GM11168 (cell line): ENCODE measurements around the gene EIF1B.

Experiments used
- in situ Hi-C: fragments of 300-500 bp; cut with MboI; formaldehyde crosslinking; loops from one replicate; pipeline ENCODE4 v1.12.0; 2022; ENCODE audit warnings: low sequenced_read_pairs; ENCODE audit not compliant: unreplicated experiment

The EIF1B gene

DNA sequence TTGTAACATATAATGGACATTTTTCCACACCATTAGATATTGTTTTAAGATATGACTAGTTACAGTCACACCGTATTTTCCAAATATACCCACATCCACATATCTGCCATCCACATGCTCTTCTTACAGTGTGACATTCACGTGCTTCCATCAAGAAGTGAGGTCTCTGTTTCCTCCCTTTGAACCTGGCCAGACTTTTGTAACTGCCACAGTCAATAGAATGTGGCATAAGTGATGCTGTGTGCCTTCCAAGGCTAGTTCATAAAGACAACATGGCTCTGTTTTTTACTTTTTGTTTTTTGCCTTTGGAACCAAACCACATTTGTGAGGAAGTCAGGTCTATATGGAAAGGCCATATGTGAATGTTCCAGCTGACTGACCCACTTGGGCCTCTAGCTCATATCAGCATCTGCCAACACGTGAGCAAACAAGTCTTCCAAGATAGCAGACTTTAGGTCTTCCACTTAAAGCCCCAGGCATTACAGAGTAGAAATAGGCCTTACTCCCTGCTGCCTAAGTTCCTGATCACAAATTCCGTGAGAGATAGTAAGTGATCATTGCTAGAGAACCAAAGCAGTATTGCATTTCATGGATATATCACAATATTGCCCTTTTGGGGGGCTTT is 27.1 kb downstream of the EIF1B start:
- in situ Hi-C loops, result loop anchor here (25.0 kb wide), 1 partner anchor 176 kb away; the partner anchor contains the start of genes ZNF620 and ZNF621

DNA sequence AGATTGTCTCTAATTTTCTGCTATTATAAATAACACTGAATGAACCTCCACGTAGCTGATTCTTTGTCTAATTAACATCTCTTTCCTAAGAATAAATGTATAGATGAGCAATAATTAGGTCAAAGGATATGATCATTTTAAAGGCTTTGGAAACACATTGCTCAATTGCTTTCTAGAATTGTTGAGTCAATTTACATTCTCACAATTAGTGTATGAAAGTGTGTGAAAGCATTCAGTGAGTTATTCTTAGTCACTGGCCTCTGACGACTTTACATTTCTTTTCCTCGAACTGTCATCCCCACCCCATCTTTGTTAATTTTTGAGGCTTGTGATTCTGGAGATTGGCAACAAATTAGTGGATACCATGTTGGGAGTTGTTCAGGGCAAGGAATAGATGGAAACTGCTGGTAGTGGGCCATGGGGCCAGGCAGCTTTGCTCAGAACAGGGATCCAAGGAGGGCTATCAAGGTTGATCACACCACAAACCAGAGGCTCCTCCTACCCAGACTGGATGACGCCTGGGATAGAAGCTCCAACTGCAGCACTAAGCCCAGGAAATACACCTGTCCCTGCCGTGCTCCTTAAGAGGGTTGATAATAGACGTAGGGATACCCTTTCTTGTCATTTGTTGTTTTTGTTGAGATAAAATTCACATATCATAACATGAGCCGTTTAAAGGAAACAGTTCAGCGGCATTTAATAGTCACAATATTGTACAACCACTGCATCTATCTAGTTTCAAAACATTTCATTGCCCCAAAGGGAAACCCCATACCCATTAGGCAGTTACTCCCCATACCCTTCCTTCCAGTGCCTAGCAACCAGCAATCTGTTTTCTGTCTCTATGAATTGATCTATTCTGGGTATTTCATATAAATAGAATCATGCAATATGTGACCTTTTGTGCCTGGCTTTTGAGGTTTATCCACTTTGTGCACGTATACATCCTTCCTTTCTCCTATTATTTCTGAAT is 27.9 kb downstream of the EIF1B start:
- in situ Hi-C loops, result loop anchor here (25.0 kb wide), 1 partner anchor 175 kb away; the partner anchor contains the start of genes ZNF620 and ZNF621

DNA sequence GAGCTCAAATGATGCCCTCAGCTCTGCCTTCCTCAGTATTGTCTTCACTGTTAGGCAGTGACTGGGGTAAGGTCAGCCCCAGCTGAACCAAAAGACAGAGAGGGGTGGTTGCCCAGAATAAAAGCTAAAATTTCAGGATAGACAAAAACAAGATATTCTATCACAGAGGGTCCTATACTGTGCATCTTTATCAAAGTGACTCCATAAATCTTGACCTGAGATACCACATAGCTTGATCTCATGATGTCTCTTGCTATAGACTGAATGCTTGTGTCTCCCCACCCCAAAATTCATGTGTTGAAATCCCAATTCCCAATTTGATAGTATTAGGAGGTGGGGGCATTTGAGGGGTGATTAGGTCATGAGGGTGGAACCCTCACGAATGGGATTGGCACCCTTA is 30.4 kb downstream of the EIF1B start:
- in situ Hi-C loops, result loop anchor here (25.0 kb wide), 1 partner anchor 172 kb away; the partner anchor contains the start of genes ZNF620 and ZNF621

DNA sequence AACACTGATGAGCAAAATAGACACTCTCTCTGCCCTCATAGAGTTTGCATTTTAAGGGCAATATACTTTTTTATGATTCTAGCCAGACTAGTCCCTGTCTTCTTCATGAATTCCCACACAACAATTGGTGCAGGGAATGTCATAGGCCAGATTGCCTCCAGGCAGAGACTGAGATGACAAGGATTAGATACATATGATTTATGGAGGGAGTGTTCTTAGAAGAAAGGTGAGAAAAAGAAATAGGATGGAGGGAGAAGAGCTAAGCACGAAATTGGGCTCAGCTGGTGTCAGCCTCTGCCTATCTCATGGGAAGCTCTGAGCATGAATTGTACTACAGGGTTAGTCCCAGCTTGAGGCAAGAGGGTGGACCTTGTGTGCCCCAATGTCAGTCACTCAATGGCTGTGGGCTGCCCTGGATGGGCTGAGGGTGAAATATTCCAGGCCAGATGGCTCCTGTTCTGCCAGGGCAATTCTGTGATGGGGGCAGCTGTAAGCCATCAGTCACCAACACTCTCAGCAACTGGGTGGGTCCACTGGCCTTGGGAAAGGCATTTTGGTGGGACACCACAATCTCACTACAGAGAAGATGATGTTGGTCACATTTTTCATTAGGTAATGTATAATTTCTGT is 31.1 kb downstream of the EIF1B start:
- in situ Hi-C loops, result loop anchor here (25.0 kb wide), 1 partner anchor 172 kb away; the partner anchor contains the start of genes ZNF620 and ZNF621

DNA sequence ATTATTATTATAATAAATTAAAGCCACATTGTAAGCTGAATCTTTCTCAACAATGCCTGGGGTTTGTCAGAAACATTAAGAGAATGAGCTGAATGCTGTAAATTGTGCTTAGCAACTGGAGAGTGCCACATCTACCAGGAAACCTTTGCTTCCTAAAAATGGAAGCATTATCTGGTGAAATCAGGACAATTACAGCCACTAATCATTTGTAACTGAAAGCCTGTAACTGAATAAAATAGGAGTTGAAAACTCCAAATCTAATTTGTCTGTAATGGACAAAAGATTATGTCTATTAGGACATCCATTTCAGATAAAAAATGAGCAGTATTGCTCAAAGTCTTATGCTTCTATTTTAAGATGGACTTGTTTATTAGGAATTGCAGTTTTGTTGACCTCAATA is 32.2 kb downstream of the EIF1B start:
- in situ Hi-C loops, result loop anchor here (25.0 kb wide), 1 partner anchor 171 kb away; the partner anchor contains the start of genes ZNF620 and ZNF621

DNA sequence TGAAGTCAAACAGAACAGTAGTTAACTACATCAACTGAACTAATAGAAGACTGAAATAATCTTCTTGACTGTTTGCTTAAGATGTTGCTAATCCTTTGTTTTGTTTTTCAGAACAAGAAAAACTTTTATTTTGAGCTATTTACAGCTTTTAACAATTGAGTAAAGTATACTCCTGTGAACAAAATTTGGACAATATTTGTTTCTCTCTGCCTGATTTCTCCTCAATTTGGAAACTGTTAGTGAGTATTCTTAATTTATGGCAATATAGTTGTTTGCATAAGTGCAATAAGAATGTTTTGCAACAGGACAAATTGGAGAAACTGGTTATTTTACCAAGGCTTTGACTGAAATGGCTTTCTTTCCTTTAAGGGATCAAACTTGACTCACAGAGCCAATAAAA is 41.0 kb downstream of the EIF1B start:
- in situ Hi-C loops, result no loop called here

DNA sequence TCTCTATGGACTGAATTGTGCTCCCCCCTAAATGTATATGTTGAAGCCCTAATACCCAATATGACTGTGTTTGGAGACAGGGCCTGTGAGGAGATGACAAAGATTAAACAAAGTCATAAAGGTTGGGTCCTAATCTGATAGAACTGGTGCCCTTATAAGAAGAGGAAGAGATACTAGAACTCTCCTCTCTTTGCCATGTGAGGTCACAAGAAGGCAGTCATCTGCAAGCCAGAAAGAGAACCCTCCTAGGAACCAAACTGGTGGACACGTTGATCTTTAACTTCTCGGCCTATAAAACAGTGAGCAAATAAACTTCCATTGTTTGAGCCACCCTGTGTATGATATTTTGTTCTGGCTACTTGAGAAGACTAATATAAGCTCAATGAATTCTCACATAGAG is 45.9 kb downstream of the EIF1B start:
- in situ Hi-C loops, result no loop called here

DNA sequence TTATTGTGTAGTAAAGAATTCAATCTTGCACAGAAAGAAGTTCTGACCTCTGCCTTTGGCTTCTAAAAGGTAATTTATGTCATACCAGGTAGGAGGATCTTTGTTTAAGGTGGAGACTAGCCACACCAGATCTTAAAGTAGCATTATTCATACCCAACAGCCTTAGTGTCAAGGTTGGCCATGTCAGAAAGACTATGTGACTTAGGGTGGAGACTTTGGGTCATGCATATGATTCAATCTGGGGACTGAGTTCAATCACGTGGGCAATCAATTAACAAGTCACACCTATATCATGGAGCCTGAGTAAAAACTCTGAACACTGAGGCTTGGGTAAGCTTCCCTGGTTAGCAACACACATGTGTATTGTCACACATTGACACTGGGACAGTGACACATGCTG is 48.9 kb downstream of the EIF1B start:
- in situ Hi-C loops, result no loop called here
